IPS DF 19.7 (cell line): ENCODE data around the gene PCNX1.

Source experiments
- DNase-seq: peaks from one replicate; pipeline ENCODE4 v3.0.0-alpha.2; 2013; ENCODE audit warnings: low read depth, low spot score

Gene PCNX1

GRCh38 chr14:71150737-71151136, 243.5 kb downstream of the PCNX1 start:
- DNase-seq = no peak

DNA sequence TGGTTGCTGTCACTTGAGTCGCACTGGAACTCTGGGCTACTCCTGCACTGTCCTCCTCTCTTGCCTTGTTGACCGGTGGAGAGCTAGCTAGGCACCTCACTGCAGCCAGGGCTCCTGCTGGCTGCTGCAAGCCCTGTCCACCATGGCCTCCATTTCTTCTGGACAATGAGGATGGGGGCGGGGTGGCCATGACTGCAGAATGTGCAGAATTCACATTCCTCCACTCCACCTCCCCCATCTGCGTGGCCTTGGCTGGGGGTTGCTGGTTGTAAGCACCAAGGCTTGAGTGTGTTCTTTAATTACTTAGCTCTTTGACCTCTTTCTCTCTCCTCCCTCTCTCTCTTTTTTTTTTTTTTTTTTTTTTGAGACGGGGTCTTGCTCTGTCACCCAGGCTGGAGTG, 248.5 kb downstream of the PCNX1 start:
- no peak for DNase-seq

DNA sequence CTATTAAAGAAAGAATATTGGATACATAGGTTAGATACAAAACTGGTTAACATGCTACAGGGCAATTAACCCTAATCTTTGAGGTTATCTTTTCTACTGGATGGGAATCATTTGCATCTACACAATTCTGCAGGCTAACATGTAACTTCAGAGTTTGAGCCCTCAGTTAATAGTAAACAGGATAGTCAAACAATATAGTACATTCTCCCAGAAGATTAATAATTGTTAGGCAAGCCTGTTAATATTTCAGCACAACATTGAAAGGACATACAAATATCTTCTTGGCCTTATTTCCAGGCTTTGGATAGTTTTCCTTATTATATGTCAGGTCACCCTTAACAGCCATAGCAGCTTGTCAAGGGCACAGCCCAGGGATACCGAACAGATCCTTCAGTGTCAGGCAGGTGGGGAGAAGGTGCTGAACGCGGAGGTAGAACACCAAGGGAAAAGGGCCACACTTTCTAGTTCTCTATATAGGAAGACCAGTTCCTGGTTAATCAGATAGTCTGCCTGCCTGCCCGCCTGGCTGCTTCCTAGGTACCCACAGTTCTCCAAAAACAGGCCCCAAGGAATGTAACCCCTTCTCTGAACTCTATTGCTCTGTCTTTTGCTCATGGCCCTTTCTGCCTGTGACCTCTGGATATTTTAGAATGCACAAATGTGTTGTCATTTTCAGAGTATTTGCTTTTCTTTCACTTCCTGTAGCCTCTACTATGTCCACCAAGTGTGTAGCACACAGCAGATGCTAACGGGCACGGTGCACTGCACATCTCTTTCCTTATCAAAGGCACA, 256.0 kb downstream of the PCNX1 start:
- DNase-seq = no peak

DNA sequence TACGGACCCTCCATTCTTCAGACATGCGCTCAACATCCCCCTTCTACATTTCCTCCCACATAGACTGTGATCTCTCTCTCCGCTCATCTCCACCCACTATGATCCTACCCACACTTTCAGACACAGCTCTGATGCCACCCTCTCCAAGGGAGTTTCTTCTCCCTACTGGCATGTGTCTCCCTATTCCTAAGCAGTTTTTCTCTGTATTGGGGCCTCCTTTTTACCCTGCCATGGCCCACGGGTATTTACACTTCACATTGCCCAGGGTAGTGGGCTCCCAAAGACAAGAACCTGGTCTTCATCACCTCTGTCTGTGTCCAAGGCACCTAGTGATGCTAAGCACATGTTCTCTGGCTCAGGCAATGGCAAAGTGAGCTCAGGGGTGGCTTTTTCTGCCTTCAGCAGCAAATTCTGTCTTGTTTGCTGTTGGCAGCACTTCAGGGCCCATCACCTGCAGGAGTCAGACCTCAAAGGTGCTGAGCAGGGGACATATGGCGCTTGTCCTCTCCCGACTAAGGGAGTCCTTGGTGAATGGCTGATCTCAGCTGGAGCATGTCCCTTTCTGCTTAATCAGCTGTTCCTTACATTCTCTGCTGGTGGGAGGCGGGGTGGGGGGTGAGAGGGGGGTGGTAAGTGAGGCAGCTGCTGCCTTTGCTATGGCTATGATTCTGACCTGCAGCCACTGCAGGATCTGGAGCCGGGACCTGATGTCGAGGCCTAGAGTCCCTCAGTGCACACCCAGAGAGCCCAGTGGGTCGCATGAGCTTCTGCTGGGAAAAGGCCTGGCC, 256.8 kb downstream of the PCNX1 start:
- no peak for DNase-seq
